Activated naive CD8-positive, alpha-beta T cell (primary cell): ENCODE data around the gene KLF6.

ENCODE experiments used
- H3K27ac Mint-ChIP-seq: one replicate; pipeline ENCODE4 v1.8.0; 2021; ENCODE audit warnings: mixed read lengths
- H3K27me3 Mint-ChIP-seq: one replicate; pipeline ENCODE4 v1.8.0; 2021; ENCODE audit warnings: mixed read lengths
- H3K36me3 Mint-ChIP-seq: one replicate; pipeline ENCODE4 v1.8.0; 2021; ENCODE audit warnings: mixed read lengths
- H3K4me1 Mint-ChIP-seq: one replicate; pipeline ENCODE4 v1.8.0; 2021; ENCODE audit warnings: low read depth, mixed read lengths
- H3K4me3 Mint-ChIP-seq: one replicate; pipeline ENCODE4 v1.8.0; 2021; ENCODE audit warnings: mild to moderate bottlenecking, mixed read lengths
- H3K9me3 Mint-ChIP-seq: one replicate; pipeline ENCODE4 v1.8.0; 2021; ENCODE audit warnings: low read depth, mixed read lengths

The KLF6 gene

GRCh38 chr10:3777981-3778691, 6.9 kb downstream of the KLF6 start:
- Mint-ChIP-seq H3K36me3 (peaks cover 44% of the 10 kb centered on the region), H3K4me3 (peak overlapping the region; percentile 75), H3K4me1 (peaks cover 78% of the 10 kb centered on the region), H3K9me3 (no peaks in the 10 kb centered on the region), H3K27me3 (no peaks in the 10 kb centered on the region), H3K27ac (peak overlapping the region; percentile 99)

- Mint-ChIP-seq H3K9me3 (no peaks in the 10 kb centered on the region), H3K4me3 (peak overlapping the region; percentile 74), H3K4me1 (peaks cover 67% of the 10 kb centered on the region), H3K27ac (peak overlapping the region; percentile 95), H3K27me3 (no peaks in the 10 kb centered on the region), H3K36me3 (peaks cover 36% of the 10 kb centered on the region)
Observed at GRCh38 chr10:3776796-3777571, 8.0 kb downstream of the KLF6 start.

- Mint-ChIP-seq H3K36me3 (peaks cover 34% of the 10 kb centered on the region), H3K27ac (peak overlapping the region; percentile 69), H3K27me3 (no peaks in the 10 kb centered on the region)
Observed at GRCh38 chr10:3775696-3776551, 9.1 kb downstream of the KLF6 start.

GRCh38 chr10:3774814-3775695, 10.0 kb downstream of the KLF6 start:
- H3K27ac Mint-ChIP-seq, result peak overlapping the region; percentile 69
- H3K4me1 Mint-ChIP-seq, result peaks cover 47% of the 10 kb centered on the region
- no peaks in the 10 kb centered on the region for H3K27me3 Mint-ChIP-seq
- H3K36me3 Mint-ChIP-seq, result peaks cover 29% of the 10 kb centered on the region
- H3K9me3 Mint-ChIP-seq, result no peaks in the 10 kb centered on the region
- H3K4me3 Mint-ChIP-seq, result peak overlapping the region; percentile 50

More at GRCh38 chr10:3775696-3776551, 9.1 kb downstream of the KLF6 start:
- H3K4me1 Mint-ChIP-seq, result peaks cover 56% of the 10 kb centered on the region
- peak overlapping the region; percentile 50 for H3K4me3 Mint-ChIP-seq
- no peaks in the 10 kb centered on the region for H3K9me3 Mint-ChIP-seq

- H3K9me3 Mint-ChIP-seq, result no peaks in the 10 kb centered on the region
- peaks cover 29% of the 10 kb centered on the region for H3K36me3 Mint-ChIP-seq
- peak overlapping the region; percentile 34 for H3K27ac Mint-ChIP-seq
- no peak overlapping the region for H3K4me3 Mint-ChIP-seq
- no peaks in the 10 kb centered on the region for H3K27me3 Mint-ChIP-seq
- H3K4me1 Mint-ChIP-seq, result peaks cover 41% of the 10 kb centered on the region
Observed at GRCh38 chr10:3774018-3774813, 10.8 kb downstream of the KLF6 start.

GRCh38 chr10:3773460-3774017, 11.5 kb downstream of the KLF6 start:
- peak overlapping the region; percentile 34 for H3K27ac Mint-ChIP-seq
- peaks cover 23% of the 10 kb centered on the region for H3K36me3 Mint-ChIP-seq
- no peaks in the 10 kb centered on the region for H3K27me3 Mint-ChIP-seq
- H3K4me1 Mint-ChIP-seq, result peaks cover 35% of the 10 kb centered on the region
- no peak overlapping the region for H3K4me3 Mint-ChIP-seq
- H3K9me3 Mint-ChIP-seq, result no peaks in the 10 kb centered on the region

- Mint-ChIP-seq H3K9me3 (no peaks in the 10 kb centered on the region), H3K36me3 (peaks cover 17% of the 10 kb centered on the region), H3K4me3 (no peak overlapping the region), H3K4me1 (peaks cover 25% of the 10 kb centered on the region), H3K27me3 (no peaks in the 10 kb centered on the region), H3K27ac (no peak overlapping the region)
Observed at GRCh38 chr10:3772361-3773171, 12.4 kb downstream of the KLF6 start.

- no peak overlapping the region for H3K27ac Mint-ChIP-seq
- no peak overlapping the region for H3K4me3 Mint-ChIP-seq
- peaks cover 10% of the 10 kb centered on the region for H3K36me3 Mint-ChIP-seq
- H3K4me1 Mint-ChIP-seq, result peaks cover 11% of the 10 kb centered on the region
- H3K27me3 Mint-ChIP-seq, result no peaks in the 10 kb centered on the region
- no peaks in the 10 kb centered on the region for H3K9me3 Mint-ChIP-seq
Observed at GRCh38 chr10:3770611-3771110, 14.3 kb downstream of the KLF6 start.

- peaks cover 17% of the 10 kb centered on the region for H3K4me1 Mint-ChIP-seq
Observed at GRCh38 chr10:3769556-3769955, 15.5 kb downstream of the KLF6 start.

GRCh38 chr10:3766046-3766756, 18.8 kb downstream of the KLF6 start:
- no peak overlapping the region for H3K27ac Mint-ChIP-seq
- no peaks in the 10 kb centered on the region for H3K36me3 Mint-ChIP-seq
- H3K4me3 Mint-ChIP-seq, result no peak overlapping the region
- H3K4me1 Mint-ChIP-seq, result peaks cover 37% of the 10 kb centered on the region
- H3K27me3 Mint-ChIP-seq, result no peaks in the 10 kb centered on the region
- H3K9me3 Mint-ChIP-seq, result no peaks in the 10 kb centered on the region

More at GRCh38 chr10:3769556-3769955, 15.5 kb downstream of the KLF6 start:
- H3K27me3 Mint-ChIP-seq, result no peaks in the 10 kb centered on the region
- no peak overlapping the region for H3K27ac Mint-ChIP-seq
- no peak overlapping the region for H3K4me3 Mint-ChIP-seq
- peaks cover 5% of the 10 kb centered on the region for H3K36me3 Mint-ChIP-seq
- no peaks in the 10 kb centered on the region for H3K9me3 Mint-ChIP-seq

GRCh38 chr10:3765146-3765545, 19.9 kb downstream of the KLF6 start:
- no peaks in the 10 kb centered on the region for H3K9me3 Mint-ChIP-seq
- peak overlapping the region; percentile 59 for H3K4me3 Mint-ChIP-seq
- H3K36me3 Mint-ChIP-seq, result peaks cover 4% of the 10 kb centered on the region
- H3K27me3 Mint-ChIP-seq, result no peaks in the 10 kb centered on the region
- H3K27ac Mint-ChIP-seq, result peak overlapping the region; percentile 41
- H3K4me1 Mint-ChIP-seq, result peaks cover 44% of the 10 kb centered on the region

- peaks cover 4% of the 10 kb centered on the region for H3K36me3 Mint-ChIP-seq
- peak overlapping the region; percentile 41 for H3K27ac Mint-ChIP-seq
Observed at GRCh38 chr10:3764626-3765112, 20.3 kb downstream of the KLF6 start.

More at GRCh38 chr10:3764626-3765112, 20.3 kb downstream of the KLF6 start:
- Mint-ChIP-seq H3K4me3 (peak overlapping the region; percentile 59), H3K27me3 (no peaks in the 10 kb centered on the region), H3K9me3 (no peaks in the 10 kb centered on the region), H3K4me1 (peaks cover 45% of the 10 kb centered on the region)
